Cardiac septum (tissue), 1 donor: ENCODE results near the gene ZNF480. TPM values are rescaled to one million over a fixed set of nuclear protein-coding genes. Genes with fewer than 3 reads are reported as not detected.
"Not testable (repeated sequence)": the region's sequence is repeated elsewhere in the genome, so short reads cannot be mapped to it uniquely, and the experiment has no call there.

Experiments used
- DNase-seq: peaks from one replicate; pipeline ENCODE4 v3.0.0-alpha.2; 2020; ENCODE audit warnings: low spot score
- intact Hi-C: fragments of 100-400 bp; cut with DNase I; formaldehyde crosslinking; loops from one replicate; pipeline ENCODE4 v1.14.0; 2022
- microRNA-seq: library from miRNA; unstranded; fragments of <30 nt; microRNA quantifications from one replicate; pipeline ENCODE4 v1.2.0, GENCODE V29; 2020
- total RNA-seq: library from RNA; stranded (reverse); fragmentation: NEBNext Ultra II Directional; extraction: Animal tissue kit (Norgen Biotek cat#: 25700); gene quantifications from one replicate; pipeline ENCODE4 v1.2.1, GENCODE V29; 2021
- donor health status: DM: no; HTN: no; CAD: no.

Gene ZNF480
- total RNA-seq, 1 donor from 2014 or later, result 13.0 TPM

DNA sequence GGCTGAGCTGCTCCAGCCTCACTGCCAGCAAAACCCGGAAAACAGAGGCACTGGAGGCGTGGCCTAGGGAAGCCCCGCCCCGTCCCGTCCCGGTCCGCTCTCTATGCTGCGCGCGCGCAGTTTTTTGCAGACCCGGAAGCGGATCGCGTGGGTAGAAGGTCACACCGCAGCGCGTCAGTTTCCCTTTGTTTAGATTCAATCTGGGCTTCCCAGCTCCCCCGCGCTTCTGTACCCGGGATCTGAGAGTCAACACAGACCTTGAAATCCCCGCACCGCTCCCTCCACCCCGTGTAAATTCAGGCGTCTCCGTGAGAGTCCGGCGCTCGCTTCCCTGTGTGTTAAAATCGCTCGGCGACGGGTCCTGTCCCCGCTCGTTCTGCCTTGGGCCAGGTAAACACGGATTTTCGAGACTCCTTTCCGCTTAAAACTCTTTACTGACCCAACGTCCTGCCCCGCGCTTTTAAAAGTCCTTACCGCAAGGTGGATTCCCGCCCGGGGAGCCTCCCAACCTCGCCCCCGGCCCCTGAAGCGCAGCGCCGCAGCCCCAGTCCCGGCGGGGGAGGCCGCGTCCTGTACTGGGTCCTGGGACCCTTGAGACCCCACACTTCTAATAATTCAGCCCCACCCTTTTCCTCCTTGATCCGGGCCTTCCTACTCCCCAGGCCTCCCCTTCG is 39.3 kb downstream of the ZNF480 start, which contains the start of gene ZNF610:
Gene ZNF610, plus strand, starts transcription at position 127 of the 674 bp plus-strand sequence. CDS start 12,930 bp downstream, outside the sequence.
- intact Hi-C loops, result loop anchor here (2.0 kb wide), 1 partner anchor 33 kb away; the partner anchor contains the start of gene ZNF880
- peak; percentile 93 for DNase-seq

DNA sequence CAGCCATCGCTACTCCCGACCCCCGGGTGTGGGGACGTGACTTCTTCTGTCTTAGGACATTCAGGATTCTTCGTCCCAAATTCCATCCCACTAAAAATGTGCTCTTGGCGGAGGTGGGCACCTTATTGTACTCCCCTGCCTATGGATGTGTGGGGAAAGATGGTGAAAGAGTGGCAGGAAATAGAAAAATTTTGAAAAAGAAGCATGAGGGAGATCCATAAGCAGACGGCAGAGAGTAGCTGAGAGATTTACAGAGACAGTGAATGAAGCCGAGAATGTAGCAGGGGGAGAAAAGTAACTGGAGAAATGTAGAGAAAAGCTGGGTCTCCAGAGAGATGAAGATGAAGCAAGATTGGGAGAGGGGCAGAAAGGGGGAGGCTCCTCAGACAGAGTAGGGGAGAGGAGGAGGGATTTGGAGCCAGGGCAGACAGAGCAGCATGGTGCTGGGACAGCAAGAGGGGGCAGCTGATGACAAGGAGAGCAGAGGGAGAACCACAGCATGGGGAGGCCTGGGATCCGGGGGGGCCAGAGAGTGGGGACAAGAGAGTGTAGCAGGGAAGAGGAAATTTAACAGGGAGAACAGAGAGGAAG is 39.9 kb downstream of the ZNF480 start:
- intact Hi-C loops, result loop anchor here (2.0 kb wide), 1 partner anchor 32 kb away; the partner anchor contains the start of gene ZNF880
- no peak for DNase-seq

DNA sequence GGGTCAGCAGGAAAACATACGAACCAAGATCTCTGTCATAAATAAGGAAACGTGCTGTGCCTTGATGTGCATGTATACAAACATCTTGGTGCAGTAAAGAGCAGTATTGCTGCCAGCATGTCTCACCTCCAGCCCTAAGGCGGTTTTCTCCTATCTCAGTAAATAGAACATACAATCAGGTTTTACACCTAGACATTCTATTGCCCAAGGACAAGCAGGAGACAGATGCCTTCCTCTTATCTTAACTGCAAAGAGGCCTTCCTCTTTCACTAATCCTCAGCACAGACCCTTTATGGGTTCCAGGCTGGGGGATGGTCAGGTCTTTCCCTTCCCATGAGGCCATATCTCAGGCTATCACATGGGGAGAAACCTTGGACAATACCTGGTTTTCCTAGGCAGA is 42.1 kb downstream of the ZNF480 start:
- DNase-seq, intact Hi-C loops: not testable (repeated sequence)

DNA sequence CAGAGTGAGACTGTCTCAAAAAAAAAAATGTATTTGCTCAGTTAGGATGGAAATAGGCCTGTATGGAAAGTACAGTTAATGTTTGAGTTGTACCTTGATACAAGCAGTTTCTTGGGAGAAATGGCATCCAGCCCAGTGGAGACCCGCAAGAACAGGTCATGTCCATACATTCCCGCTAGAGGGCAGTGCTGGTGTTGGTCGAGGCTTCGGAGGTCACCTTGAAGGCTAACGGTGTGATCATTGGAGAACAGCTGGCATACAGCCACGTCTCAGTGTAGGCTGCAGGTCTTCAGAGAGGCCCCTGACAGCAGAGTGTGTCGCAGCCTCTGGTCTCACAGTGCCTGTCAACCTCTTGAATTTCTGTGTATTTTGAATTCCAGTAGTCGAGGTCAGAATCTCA is 46.6 kb downstream of the ZNF480 start:
- intact Hi-C loops, result no loop called here
- DNase-seq, result no peak

DNA sequence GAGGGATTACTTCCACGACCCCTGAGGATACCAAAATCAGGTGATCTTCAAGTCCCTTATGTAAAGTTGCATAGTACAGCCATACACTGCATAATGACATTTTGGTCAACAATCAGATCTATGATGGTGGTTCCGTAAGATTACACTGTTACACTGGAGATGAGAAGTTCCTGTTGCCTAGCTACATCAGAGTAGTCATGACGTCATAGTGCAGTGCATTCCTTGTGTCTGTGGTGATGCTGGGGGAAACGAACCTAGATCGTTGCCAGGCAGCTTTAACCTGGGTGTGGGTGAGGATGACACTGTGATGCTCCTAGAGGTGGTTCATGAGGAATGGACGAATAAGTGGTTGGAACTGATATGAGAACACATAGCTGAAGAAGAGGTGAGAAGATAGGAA is 48.2 kb downstream of the ZNF480 start:
- DNase-seq, result no peak
- intact Hi-C loops, result no loop called here

DNA sequence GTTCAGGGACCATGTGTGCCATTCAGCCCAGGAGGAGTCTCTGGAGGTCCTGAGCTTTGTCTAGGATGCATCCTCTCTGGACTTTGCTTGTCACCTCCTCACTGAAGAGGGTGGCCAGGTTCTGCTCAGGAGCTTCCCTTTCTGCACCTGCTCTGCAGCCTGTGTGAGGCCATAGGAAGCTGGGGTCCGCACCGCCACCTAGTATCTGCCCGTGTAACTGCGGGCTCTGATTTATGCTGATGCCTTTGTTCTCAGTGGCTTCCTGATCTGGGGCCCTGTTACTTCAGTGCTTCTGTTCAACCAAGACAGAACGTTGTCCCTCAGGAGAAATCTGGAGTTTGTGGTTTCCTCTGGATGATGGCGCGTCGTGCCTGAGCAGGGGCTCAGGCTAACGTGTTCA is 54.5 kb downstream of the ZNF480 start:
- DNase-seq, result no peak
- intact Hi-C loops, result no loop called here

DNA sequence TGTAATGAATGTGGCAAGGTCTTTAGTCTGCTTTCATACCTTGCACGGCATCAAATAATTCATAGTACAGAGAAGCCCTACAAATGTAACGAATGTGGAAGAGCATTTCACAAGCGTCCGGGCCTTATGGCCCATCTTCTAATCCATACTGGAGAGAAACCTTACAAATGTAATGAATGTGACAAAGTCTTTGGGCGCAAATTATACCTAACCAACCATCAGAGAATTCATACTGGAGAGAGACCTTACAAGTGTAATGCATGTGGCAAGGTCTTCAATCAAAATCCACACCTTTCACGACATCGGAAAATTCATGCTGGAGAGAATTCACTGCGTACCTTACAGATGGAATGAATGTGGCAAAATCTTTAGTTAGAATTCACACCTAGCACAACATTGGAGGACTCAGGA is 69.5 kb downstream of the ZNF480 start:
- DNase-seq, result no peak
- intact Hi-C loops, result loop anchor here (10.0 kb wide), 1 partner anchor 208 kb away; the partner anchor contains the start of gene ZNF701

DNA sequence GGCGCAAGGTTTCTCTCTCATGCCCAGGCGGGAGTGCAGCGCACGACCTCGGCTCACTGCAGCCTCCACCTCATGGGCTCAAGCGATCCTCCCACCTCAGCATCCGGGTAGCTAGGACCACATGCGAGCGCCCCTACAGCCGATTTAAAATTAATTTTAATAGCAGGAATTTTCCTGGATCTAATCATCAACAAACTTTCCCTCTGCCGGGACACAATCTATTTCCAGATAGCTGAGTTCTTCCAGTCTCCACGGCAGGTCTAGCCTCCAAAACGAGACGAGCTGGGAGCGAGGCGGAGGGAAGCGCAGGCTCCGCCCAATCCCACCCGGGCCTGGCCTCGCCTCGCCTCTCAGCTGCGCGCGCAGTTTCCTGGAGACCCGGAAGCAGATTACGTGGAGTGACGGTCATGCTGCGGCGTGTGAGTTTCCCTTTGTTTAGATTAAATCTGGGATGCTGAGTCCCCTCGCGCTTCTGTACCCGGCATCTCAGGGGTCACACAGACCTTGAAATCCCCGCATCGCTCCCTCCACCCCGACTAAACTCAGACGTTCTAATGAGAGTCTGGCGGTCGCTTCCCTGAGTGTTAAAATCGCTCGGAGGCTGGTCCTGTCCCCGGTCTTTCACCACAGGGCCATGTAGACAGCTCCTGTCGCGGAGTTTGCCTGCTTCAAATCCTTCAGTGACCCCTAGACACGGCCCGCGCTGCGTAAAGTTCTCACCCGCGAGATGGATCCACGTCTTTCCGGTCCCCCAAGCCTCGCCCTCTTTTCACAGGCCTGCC is 72.8 kb downstream of the ZNF480 start, which contains the start of gene ZNF880:
Gene ZNF880, plus strand, starts transcription at position 365 of the 782 bp plus-strand sequence. Its CDS starts 43 bp downstream, at position 408.
- DNase-seq, result peak; percentile 95
- intact Hi-C loops, result loop anchor here (2.0 to 10.0 kb wide), 3 partner anchors 29 to 205 kb away; partner anchors contain the start of genes ZNF610 and ZNF701

DNA sequence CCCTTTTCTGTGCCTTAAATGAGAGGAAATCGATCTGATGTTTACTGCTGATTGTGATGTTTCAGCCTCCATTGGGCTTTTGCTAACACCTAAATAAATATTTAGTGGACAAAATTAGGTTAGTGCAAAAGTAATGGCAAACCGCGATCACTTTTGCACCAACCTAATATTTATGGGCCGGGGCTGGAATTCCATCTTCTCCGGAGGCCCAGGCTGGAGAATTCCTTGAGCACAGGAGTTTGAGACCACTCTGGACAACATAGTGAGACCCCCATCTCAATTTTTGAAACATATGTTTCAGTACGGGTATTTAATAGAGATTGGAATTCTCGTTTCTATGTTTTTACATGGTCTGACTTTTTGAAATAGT is 73.4 kb downstream of the ZNF480 start:
- intact Hi-C loops, result loop anchor here (2.0 kb wide), 1 partner anchor 28 kb away; no protein-coding TSS in a partner anchor
- no peak for DNase-seq

Small RNAs within 50 kb of the gene (microRNA-seq; reads per million reads assigned to microRNA genes)
- gene MIR643, result 1.3 reads per million

Other genes with a start within 250 kb of the ZNF480 start
- 9.6 TPM for gene ZNF432, start 248.3 kb upstream of the ZNF480 start, total RNA-seq
- 13.2 TPM for gene ZNF841, start 201.4 kb upstream of the ZNF480 start, total RNA-seq
- 4.3 TPM for gene ZNF616, start 157.2 kb upstream of the ZNF480 start, total RNA-seq
- 5.9 TPM for gene ZNF836, start 125.5 kb upstream of the ZNF480 start, total RNA-seq
- 466 TPM for gene PPP2R1A, start 107.1 kb upstream of the ZNF480 start, total RNA-seq
- gene ZNF766, start 27.6 kb upstream of the ZNF480 start, total RNA-seq, result 11.4 TPM
- 2.8 TPM for gene ZNF610, start 39.1 kb downstream of the ZNF480 start, total RNA-seq
- gene ZNF880, start 72.8 kb downstream of the ZNF480 start, total RNA-seq, result 18.3 TPM
- gene ZNF528, start 100.7 kb downstream of the ZNF480 start, total RNA-seq, result 21.5 TPM
- 0.73 TPM for gene ZNF534, start 132.0 kb downstream of the ZNF480 start, total RNA-seq
- 2.6 TPM for gene ZNF578, start 156.4 kb downstream of the ZNF480 start, total RNA-seq
- 30.5 TPM for gene ZNF808, start 230.5 kb downstream of the ZNF480 start, total RNA-seq